Measurements from ENCODE around the gene AKT3. TPM values are rescaled to one million over a fixed set of nuclear protein-coding genes. Genes with fewer than 3 reads are reported as not detected.
"Not testable (repeated sequence)": the region's sequence is repeated elsewhere in the genome, so short reads cannot be mapped to it uniquely, and the experiment has no call there.

The AKT3 gene
- total RNA-seq, 1 donor from 2014 or later, result 169 TPM

- TF ChIP-seq CTCF (IDR thresholded peaks at IDR 0.05; ENCODE audit: partially characterized antibody, unreplicated experiment), result no peak
- no peaks in the 10 kb centered on the region for H3K36me3 Mint-ChIP-seq (ENCODE audit: unreplicated experiment)
- H3K4me3 Mint-ChIP-seq (ENCODE audit: unreplicated experiment), result no peak overlapping the region
- H3K27me3 Mint-ChIP-seq (ENCODE audit: unreplicated experiment), result peaks cover 4% of the 10 kb centered on the region
- no peak for DNase-seq
- H3K4me1 Mint-ChIP-seq (ENCODE audit: low read depth, unreplicated experiment), result peaks cover 9% of the 10 kb centered on the region
- H3K9me3 Mint-ChIP-seq (ENCODE audit: unreplicated experiment), result no peaks in the 10 kb centered on the region
- H3K27ac Mint-ChIP-seq (ENCODE audit: unreplicated experiment), result no peak overlapping the region
Observed at GRCh38 chr1:243790404-243790803, 59.6 kb downstream of the AKT3 start.

- Mint-ChIP-seq H3K4me3 (ENCODE audit: unreplicated experiment) (peak overlapping the region; percentile 35), H3K36me3 (ENCODE audit: unreplicated experiment) (no peaks in the 10 kb centered on the region), H3K4me1 (ENCODE audit: low read depth, unreplicated experiment) (peaks cover 9% of the 10 kb centered on the region), H3K9me3 (ENCODE audit: unreplicated experiment) (no peaks in the 10 kb centered on the region), H3K27me3 (ENCODE audit: unreplicated experiment) (peaks cover 2% of the 10 kb centered on the region), H3K27ac (ENCODE audit: unreplicated experiment) (no peak overlapping the region)
- DNase-seq, result no peak
- no peak for TF ChIP-seq CTCF (IDR thresholded peaks at IDR 0.05; ENCODE audit: partially characterized antibody, unreplicated experiment)
Observed at GRCh38 chr1:243786531-243786930, 63.5 kb downstream of the AKT3 start.

- TF ChIP-seq CTCF (IDR thresholded peaks at IDR 0.05; ENCODE audit: partially characterized antibody, unreplicated experiment), result no peak
- Mint-ChIP-seq H3K4me1 (ENCODE audit: low read depth, unreplicated experiment) (peaks cover 6% of the 10 kb centered on the region), H3K36me3 (ENCODE audit: unreplicated experiment) (no peaks in the 10 kb centered on the region), H3K4me3 (ENCODE audit: unreplicated experiment) (no peak overlapping the region), H3K27me3 (ENCODE audit: unreplicated experiment) (peaks cover 2% of the 10 kb centered on the region), H3K27ac (ENCODE audit: unreplicated experiment) (no peak overlapping the region), H3K9me3 (ENCODE audit: unreplicated experiment) (no peaks in the 10 kb centered on the region)
- no peak for DNase-seq
Observed at GRCh38 chr1:243784506-243784905, 65.5 kb downstream of the AKT3 start.

GRCh38 chr1:243783714-243784113 is 66.3 kb downstream of the AKT3 start:
- no peak for TF ChIP-seq CTCF (IDR thresholded peaks at IDR 0.05; ENCODE audit: partially characterized antibody, unreplicated experiment)
- Mint-ChIP-seq H3K27ac (ENCODE audit: unreplicated experiment) (no peak overlapping the region), H3K4me1 (ENCODE audit: low read depth, unreplicated experiment) (peaks cover 6% of the 10 kb centered on the region), H3K4me3 (ENCODE audit: unreplicated experiment) (no peak overlapping the region), H3K9me3 (ENCODE audit: unreplicated experiment) (no peaks in the 10 kb centered on the region), H3K27me3 (ENCODE audit: unreplicated experiment) (peaks cover under 1% of the 10 kb centered on the region), H3K36me3 (ENCODE audit: unreplicated experiment) (no peaks in the 10 kb centered on the region)
- DNase-seq, result no peak

GRCh38 chr1:243772361-243773050 is 77.5 kb downstream of the AKT3 start:
- not testable (repeated sequence) for H3K4me1 Mint-ChIP-seq (ENCODE audit: low read depth, unreplicated experiment); DNase-seq; H3K27ac Mint-ChIP-seq (ENCODE audit: unreplicated experiment); H3K27me3 Mint-ChIP-seq (ENCODE audit: unreplicated experiment); H3K4me3 Mint-ChIP-seq (ENCODE audit: unreplicated experiment); H3K9me3 Mint-ChIP-seq (ENCODE audit: unreplicated experiment)
- peaks cover 10% of the 10 kb centered on the region for H3K36me3 Mint-ChIP-seq (ENCODE audit: unreplicated experiment)

Data from glutamatergic neuron (in vitro differentiated cells).